ENCODE results near the gene MPPED1. TPM values are rescaled to one million over a fixed set of nuclear protein-coding genes. Genes with fewer than 3 reads are reported as not detected.

The MPPED1 gene
- total RNA-seq, 2 experiments from 2014 or later: not detected

- ChIA-PET POLR2A (no interaction called here), CTCF (interaction anchor here (0.6 kb wide), 1 partner anchor 225 kb away, joined by 4 read pairs; no protein-coding TSS in a partner anchor)
- Mint-ChIP-seq H3K9me3 (ENCODE audit: low read depth) (no peaks in the 10 kb centered on the region), H3K36me3 (ENCODE audit: low read depth) (no peaks in the 10 kb centered on the region), H3K4me1 (no peaks in the 10 kb centered on the region), H3K27me3 (peaks cover 11% of the 10 kb centered on the region), H3K27ac (no peak overlapping the region), H3K4me3 (no peak overlapping the region)
- DNase-seq: no peak
- intact Hi-C loops (cut with DNase I, micrococcal nuclease): no loop called here
- no peak for ATAC-seq
Observed at GRCh38 chr22:43435851-43436811, 24.3 kb downstream of the MPPED1 start.

GRCh38 chr22:43436868-43437267, 25.1 kb downstream of the MPPED1 start:
- Mint-ChIP-seq H3K4me3 (no peak overlapping the region), H3K9me3 (ENCODE audit: low read depth) (no peaks in the 10 kb centered on the region), H3K4me1 (no peaks in the 10 kb centered on the region), H3K27ac (no peak overlapping the region), H3K36me3 (ENCODE audit: low read depth) (no peaks in the 10 kb centered on the region), H3K27me3 (peaks cover 4% of the 10 kb centered on the region)
- CTCF ChIA-PET: interaction anchor here (0.6 kb wide), 1 partner anchor 224 kb away, joined by 4 read pairs; no protein-coding TSS in a partner anchor
- POLR2A ChIA-PET: no interaction called here
- DNase-seq: no peak
- ATAC-seq: no peak
- intact Hi-C loops (cut with DNase I, micrococcal nuclease): no loop called here

GRCh38 chr22:43437871-43438475, 26.2 kb downstream of the MPPED1 start:
- CTCF ChIA-PET: no interaction called here
- DNase-seq (no peak), ATAC-seq (no peak)
- Mint-ChIP-seq H3K27me3 (peaks cover 4% of the 10 kb centered on the region), H3K9me3 (ENCODE audit: low read depth) (no peaks in the 10 kb centered on the region), H3K36me3 (ENCODE audit: low read depth) (no peaks in the 10 kb centered on the region), H3K4me3 (no peak overlapping the region), H3K27ac (no peak overlapping the region), H3K4me1 (no peaks in the 10 kb centered on the region)
- POLR2A ChIA-PET: no interaction called here
- intact Hi-C loops (cut with DNase I, micrococcal nuclease): no loop called here

- H3K36me3 Mint-ChIP-seq (ENCODE audit: low read depth): no peaks in the 10 kb centered on the region
- H3K27me3 Mint-ChIP-seq: peaks cover 2% of the 10 kb centered on the region
- no peak overlapping the region for H3K4me3 Mint-ChIP-seq
- H3K27ac Mint-ChIP-seq: no peak overlapping the region
- ChIA-PET POLR2A (no interaction called here), CTCF (interaction anchor here (0.6 kb wide), 1 partner anchor 124 kb away, joined by 5 read pairs; no protein-coding TSS in a partner anchor)
- no peak for DNase-seq
- no peaks in the 10 kb centered on the region for H3K4me1 Mint-ChIP-seq
- ATAC-seq: no peak
- intact Hi-C loops (cut with DNase I, micrococcal nuclease): no loop called here
- no peaks in the 10 kb centered on the region for H3K9me3 Mint-ChIP-seq (ENCODE audit: low read depth)
Observed at GRCh38 chr22:43438666-43439347, 27.0 kb downstream of the MPPED1 start.

GRCh38 chr22:43439368-43440103, 27.7 kb downstream of the MPPED1 start:
- Mint-ChIP-seq H3K9me3 (ENCODE audit: low read depth) (no peaks in the 10 kb centered on the region), H3K27ac (no peak overlapping the region), H3K4me3 (no peak overlapping the region), H3K36me3 (ENCODE audit: low read depth) (no peaks in the 10 kb centered on the region), H3K27me3 (peaks cover 2% of the 10 kb centered on the region), H3K4me1 (no peaks in the 10 kb centered on the region)
- no peak for DNase-seq
- intact Hi-C loops (cut with DNase I, micrococcal nuclease): no loop called here
- ATAC-seq: no peak
- POLR2A ChIA-PET: no interaction called here
- CTCF ChIA-PET: interaction anchor here (0.5 to 0.6 kb wide), 2 partner anchors 54 to 125 kb away, joined by 4 to 5 read pairs; no protein-coding TSS in a partner anchor

GRCh38 chr22:43440104-43440387, 28.2 kb downstream of the MPPED1 start:
- POLR2A ChIA-PET: no interaction called here
- ATAC-seq (no peak), DNase-seq (no peak)
- Mint-ChIP-seq H3K27ac (no peak overlapping the region), H3K4me3 (no peak overlapping the region), H3K36me3 (ENCODE audit: low read depth) (no peaks in the 10 kb centered on the region), H3K27me3 (peaks cover 2% of the 10 kb centered on the region), H3K9me3 (ENCODE audit: low read depth) (no peaks in the 10 kb centered on the region), H3K4me1 (no peaks in the 10 kb centered on the region)
- CTCF ChIA-PET: no interaction called here
- intact Hi-C loops (cut with DNase I, micrococcal nuclease): no loop called here

GRCh38 chr22:43440556-43440955, 28.7 kb downstream of the MPPED1 start:
- DNase-seq (no peak), ATAC-seq (no peak)
- CTCF ChIA-PET: no interaction called here
- no peaks in the 10 kb centered on the region for H3K9me3 Mint-ChIP-seq (ENCODE audit: low read depth)
- H3K27ac Mint-ChIP-seq: no peak overlapping the region
- POLR2A ChIA-PET: no interaction called here
- peaks cover 2% of the 10 kb centered on the region for H3K27me3 Mint-ChIP-seq
- no peaks in the 10 kb centered on the region for H3K36me3 Mint-ChIP-seq (ENCODE audit: low read depth)
- H3K4me3 Mint-ChIP-seq: no peak overlapping the region
- no peaks in the 10 kb centered on the region for H3K4me1 Mint-ChIP-seq
- intact Hi-C loops (cut with DNase I, micrococcal nuclease): no loop called here

GRCh38 chr22:43441216-43441615, 29.4 kb downstream of the MPPED1 start:
- intact Hi-C loops (cut with DNase I, micrococcal nuclease): no loop called here
- Mint-ChIP-seq H3K9me3 (ENCODE audit: low read depth) (no peaks in the 10 kb centered on the region), H3K4me1 (no peaks in the 10 kb centered on the region), H3K36me3 (ENCODE audit: low read depth) (no peaks in the 10 kb centered on the region), H3K4me3 (no peak overlapping the region), H3K27ac (no peak overlapping the region), H3K27me3 (peaks cover 2% of the 10 kb centered on the region)
- ChIA-PET CTCF (no interaction called here), POLR2A (no interaction called here)
- DNase-seq (no peak), ATAC-seq (no peak)

- Mint-ChIP-seq H3K27me3 (peaks cover 2% of the 10 kb centered on the region), H3K27ac (no peak overlapping the region), H3K36me3 (ENCODE audit: low read depth) (no peaks in the 10 kb centered on the region), H3K4me1 (no peaks in the 10 kb centered on the region), H3K9me3 (ENCODE audit: low read depth) (no peaks in the 10 kb centered on the region), H3K4me3 (no peak overlapping the region)
- CTCF ChIA-PET: no interaction called here
- no peak for DNase-seq
- POLR2A ChIA-PET: no interaction called here
- intact Hi-C loops (cut with DNase I, micrococcal nuclease): no loop called here
- ATAC-seq: no peak
Observed at GRCh38 chr22:43441751-43442150, 29.9 kb downstream of the MPPED1 start.

- ChIA-PET CTCF (no interaction called here), POLR2A (no interaction called here)
- intact Hi-C loops (cut with DNase I, micrococcal nuclease): no loop called here
- no peaks in the 10 kb centered on the region for H3K36me3 Mint-ChIP-seq (ENCODE audit: low read depth)
- no peak for DNase-seq
- no peak overlapping the region for H3K27ac Mint-ChIP-seq
- ATAC-seq: no peak
- no peaks in the 10 kb centered on the region for H3K4me1 Mint-ChIP-seq
- peaks cover 2% of the 10 kb centered on the region for H3K27me3 Mint-ChIP-seq
- no peak overlapping the region for H3K4me3 Mint-ChIP-seq
- H3K9me3 Mint-ChIP-seq (ENCODE audit: low read depth): no peaks in the 10 kb centered on the region
Observed at GRCh38 chr22:43442386-43443151, 30.8 kb downstream of the MPPED1 start.

- Mint-ChIP-seq H3K4me3 (no peak overlapping the region), H3K27ac (no peak overlapping the region), H3K27me3 (peaks cover 2% of the 10 kb centered on the region), H3K9me3 (ENCODE audit: low read depth) (no peaks in the 10 kb centered on the region), H3K4me1 (no peaks in the 10 kb centered on the region), H3K36me3 (ENCODE audit: low read depth) (no peaks in the 10 kb centered on the region)
- no peak for ATAC-seq
- no peak for DNase-seq
- CTCF ChIA-PET: no interaction called here
- POLR2A ChIA-PET: no interaction called here
- intact Hi-C loops (cut with DNase I, micrococcal nuclease): no loop called here
Observed at GRCh38 chr22:43443152-43443471, 31.3 kb downstream of the MPPED1 start.
